ENCODE results near the gene G0S2. TPM values are rescaled to one million over a fixed set of nuclear protein-coding genes. Genes with fewer than 3 reads are reported as not detected.
A peak's percentile ranks its signal among the peaks of the same experiment; 100 is the strongest.

Gene G0S2
- total and polyA plus RNA-seq, 9 of the 15 experiments (the other 6 are each of a cell fraction or from before 2014, with no cell fraction given): 0.18 to 65.6 (median 11.4) TPM

- no TSS peak for BruUV-seq (replicated peaks)
- Histone ChIP-seq H3K27me3 (ENCODE audit: control insufficient read depth in 2 of 2, insufficient read depth in 2 of 2, low read length in 2 of 2) (peaks cover 0 to 6% of the 10 kb centered on the region in 2 experiments; a peak in 2 of 5 replicates), H4K20me1 (replicated peaks; ENCODE audit: control insufficient read depth, insufficient read depth, low read length) (no peaks in the 10 kb centered on the region), H3K9me1 (ENCODE audit: control insufficient read depth, insufficient read depth, low read length) (no peaks in the 10 kb centered on the region), H2AFZ (ENCODE audit: low read depth, low read length) (no peak overlapping the region), H3K9ac (ENCODE audit: insufficient read depth in 1 of 2, low read depth in 2 of 2, low read length in 2 of 2) (no peak overlapping the region), H3K27ac (ENCODE audit: extremely low read depth, low read depth, low read length) (no peak overlapping the region), H3K79me2 (ENCODE audit: control insufficient read depth, insufficient read depth, low read length) (no peaks in the 10 kb centered on the region), H3K36me3 (ENCODE audit: control insufficient read depth, insufficient read depth, low read length) (no peaks in the 10 kb centered on the region), H3K4me2 (ENCODE audit: insufficient read depth, low read length) (no peak overlapping the region), H3K4me1 (replicated peaks in 1 of 2; ENCODE audit: control insufficient read depth in 2 of 2, insufficient read depth in 2 of 2, low read length in 2 of 2) (peaks cover 10 to 15% of the 10 kb centered on the region in 2 experiments; a peak in 4 of 5 replicates), H3K9me3 (replicated peaks; ENCODE audit: control insufficient read depth, insufficient read depth, low read depth, low read length) (no peaks in the 10 kb centered on the region), H3K4me3 (no peak overlapping the region)
- FAIRE-seq (no peak), ATAC-seq (no peak), DNase-seq (ENCODE audit: extremely low read depth in 1 of 4, low spot score in 3 of 4) (no peak)
- 0 out of 2 replicates have a peak, but pooled peaks have one; percentile 4 for TF ChIP-seq CREB3 (tag; conservative IDR thresholded peaks at IDR 0.05; ENCODE audit: low read depth)
- no peak for TF ChIP-seq LEF1 (IDR thresholded peaks at IDR 0.05)
- intact Hi-C loops (cut with micrococcal nuclease): no loop called here
- CTCF ChIA-PET (ENCODE audit: low intra/inter-chr PET ratio): no interaction called here
- in situ Hi-C loops (cut with MboI): loop anchor here (10.0 kb wide), 1 partner anchor 1833 kb away; no protein-coding TSS in a partner anchor
- WGBS (ENCODE audit: insufficient coverage, low coverage, missing lambda C conversion rate): 44% methylated on average over 5 of the region's 5 CpGs
- POLR2A ChIA-PET: interaction anchor here (0.7 to 1.7 kb wide), 4 partner anchors 9 to 28 kb away, joined by 3 to 6 read pairs (median 5); no protein-coding TSS in a partner anchor
Observed at GRCh38 chr1:209657918-209658317, 17.3 kb upstream of the G0S2 start.

GRCh38 chr1:209659909-209660308, 15.3 kb upstream of the G0S2 start:
- DNase-seq (ENCODE audit: extremely low read depth in 1 of 4, low spot score in 3 of 4) (no peak), FAIRE-seq (no peak), ATAC-seq (peak; percentile 25)
- H3K27ac ChIP-seq (ENCODE audit: extremely low read depth, low read depth, low read length): no peak overlapping the region
- no peaks in the 10 kb centered on the region for H3K9me1 ChIP-seq (ENCODE audit: control insufficient read depth, insufficient read depth, low read length)
- no peak overlapping the region for H3K4me3 ChIP-seq
- H3K4me2 ChIP-seq (ENCODE audit: insufficient read depth, low read length): no peak overlapping the region
- no peak overlapping the region for H3K9ac ChIP-seq (ENCODE audit: insufficient read depth in 1 of 2, low read depth in 2 of 2, low read length in 2 of 2)
- peaks cover 5 to 6% of the 10 kb centered on the region in 2 experiments; a peak in 3 of 5 replicates for H3K4me1 ChIP-seq (replicated peaks in 1 of 2; ENCODE audit: control insufficient read depth in 2 of 2, insufficient read depth in 2 of 2, low read length in 2 of 2)
- intact Hi-C loops (cut with micrococcal nuclease) (no loop called here), in situ Hi-C loops (cut with MboI) (loop anchor here (10.0 kb wide), 1 partner anchor 1835 kb away; no protein-coding TSS in a partner anchor)
- H3K9me3 ChIP-seq (replicated peaks; ENCODE audit: control insufficient read depth, insufficient read depth, low read depth, low read length): no peaks in the 10 kb centered on the region
- ChIA-PET POLR2A (no interaction called here), CTCF (ENCODE audit: low intra/inter-chr PET ratio) (no interaction called here)
- peaks cover 0 to 6% of the 10 kb centered on the region in 2 experiments; a peak in 2 of 5 replicates for H3K27me3 ChIP-seq (ENCODE audit: control insufficient read depth in 2 of 2, insufficient read depth in 2 of 2, low read length in 2 of 2)
- no peaks in the 10 kb centered on the region for H3K79me2 ChIP-seq (ENCODE audit: control insufficient read depth, insufficient read depth, low read length)
- H4K20me1 ChIP-seq (replicated peaks; ENCODE audit: control insufficient read depth, insufficient read depth, low read length): no peaks in the 10 kb centered on the region
- H2AFZ ChIP-seq (ENCODE audit: low read depth, low read length): no peak overlapping the region
- H3K36me3 ChIP-seq (ENCODE audit: control insufficient read depth, insufficient read depth, low read length): no peaks in the 10 kb centered on the region
- BruUV-seq (replicated peaks): no TSS peak
- WGBS (ENCODE audit: insufficient coverage, low coverage, missing lambda C conversion rate): 2% methylated on average over 5 of the region's 5 CpGs
- TF ChIP-seq PBX2 (CRISPR knock-in tag; IDR thresholded peaks at IDR 0.05; ENCODE audit: low read depth): no peak
- TF ChIP-seq PBX2 (tag; conservative IDR thresholded peaks at IDR 0.05; ENCODE audit: low read depth): peak; percentile 56
- no peak for TF ChIP-seq KAT7 (CRISPR knock-in tag; IDR thresholded peaks at IDR 0.05; ENCODE audit: borderline replicate concordance)
- TF ChIP-seq MAX (CRISPR knock-in tag; IDR thresholded peaks at IDR 0.05): no peak
- TF ChIP-seq NFE2 (IDR thresholded peaks at IDR 0.05; ENCODE audit: low read depth): peak; percentile 51; the same call in 1 of the 2 replicates
- TF ChIP-seq WHSC1 (IDR thresholded peaks at IDR 0.05; ENCODE audit: low read length): no peak
- no peak for TF ChIP-seq SMARCC2 (IDR thresholded peaks at IDR 0.05; ENCODE audit: low read depth)
- peak; percentile 27; the same call in 1 of the 2 replicates for TF ChIP-seq JUND (IDR thresholded peaks at IDR 0.05; ENCODE audit: borderline replicate concordance, low read depth, low read length)
- TF ChIP-seq JUND (tag; IDR thresholded peaks at IDR 0.05; ENCODE audit: borderline replicate concordance, low read depth, low read length): no peak; the same call in 2 of the 3 replicates

All from K562 (cell line).